ENCODE results near the gene HBM.

GRCh38 chr16:185691-186090, 19.9 kb downstream of the HBM start:
- no peak for TF ChIP-seq CTCF (IDR thresholded peaks at IDR 0.05)
- no peak for TF ChIP-seq POLR2A (IDR thresholded peaks at IDR 0.05)

Measured in body of pancreas (tissue), 4 donors.